Stimulated activated memory B cell treated with anti-CD40 and anti-IgM and Interleukin-4, amounts not matched to agents 10 μg/mL and 1 μg/mL and 100 μg/mL, for 72 hours (primary cell): ENCODE data around the gene PRKCH.
A peak's percentile ranks its signal among the peaks of the same experiment; 100 is the strongest.

Experiments
- ATAC-seq: fragments of 150-1000 bp; cut with Tn5 transposase; 2 replicates; pipeline ENCODE4 v1.10.0; 2021
- H3K27ac Mint-ChIP-seq: one replicate; pipeline ENCODE4 v1.8.0; 2022; ENCODE audit warnings: mild to moderate bottlenecking, mixed read lengths
- H3K27me3 Mint-ChIP-seq: one replicate; pipeline ENCODE4 v1.8.0; 2022; ENCODE audit warnings: mixed read lengths
- H3K36me3 Mint-ChIP-seq: one replicate; pipeline ENCODE4 v1.8.0; 2022; ENCODE audit warnings: mixed read lengths
- H3K4me1 Mint-ChIP-seq: one replicate; pipeline ENCODE4 v1.8.0; 2022; ENCODE audit warnings: mixed read lengths
- H3K4me3 Mint-ChIP-seq: one replicate; pipeline ENCODE4 v1.8.0; 2022; ENCODE audit warnings: mild to moderate bottlenecking, moderate library complexity, mixed read lengths
- H3K9me3 Mint-ChIP-seq: one replicate; pipeline ENCODE4 v1.8.0; 2022; ENCODE audit warnings: mixed read lengths

PRKCH gene

DNA sequence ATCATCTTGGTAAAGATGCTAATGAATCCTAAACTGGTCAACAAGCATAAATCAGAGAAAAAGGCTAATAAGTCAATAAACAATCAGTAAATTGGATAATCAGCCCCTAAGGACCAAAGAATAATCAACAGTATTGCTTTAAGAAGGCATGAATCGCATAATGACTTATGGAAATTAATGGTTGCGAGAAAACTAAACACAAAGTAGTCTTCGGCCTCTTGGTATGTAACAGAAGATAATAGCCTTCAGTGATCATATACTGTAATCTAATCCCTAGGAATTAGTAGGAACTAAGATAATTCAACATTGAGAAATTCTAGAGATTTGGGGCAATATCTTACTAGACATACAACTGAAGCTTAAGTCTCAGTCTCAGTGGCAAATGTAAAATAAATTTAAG, 122.1 kb downstream of the PRKCH start:
- Mint-ChIP-seq H3K9me3 (no peaks in the 10 kb centered on the region), H3K36me3 (no peaks in the 10 kb centered on the region), H3K27ac (no peak overlapping the region), H3K27me3 (peaks cover 46% of the 10 kb centered on the region), H3K4me1 (peaks cover 27% of the 10 kb centered on the region), H3K4me3 (no peak overlapping the region)
- no peak for ATAC-seq

DNA sequence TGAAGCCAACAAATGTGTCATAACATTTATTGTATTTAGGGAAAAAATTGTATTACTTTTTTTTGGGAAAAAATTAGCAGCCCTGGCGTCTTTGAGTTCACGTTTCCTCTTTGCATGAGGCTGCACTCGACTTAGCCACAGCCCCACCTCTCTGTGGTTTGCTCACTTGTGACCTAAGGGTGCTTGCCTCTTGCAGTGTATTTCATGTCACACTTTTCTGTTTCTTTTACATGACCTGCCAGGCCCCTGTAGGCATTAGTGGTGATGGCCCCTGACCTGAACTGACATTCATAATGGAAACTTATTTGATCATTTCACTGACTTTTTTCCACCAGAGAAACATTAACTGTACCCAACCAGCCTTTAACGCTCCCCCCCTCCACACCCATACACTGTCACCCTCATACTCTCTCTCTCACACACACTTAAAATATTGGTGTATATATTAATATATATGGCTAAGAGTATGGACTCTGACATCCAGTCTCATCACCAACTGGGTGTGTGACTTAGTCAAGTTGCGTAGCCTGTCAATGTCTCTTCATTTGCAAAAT, 122.9 kb downstream of the PRKCH start:
- Mint-ChIP-seq H3K27me3 (peaks cover 43% of the 10 kb centered on the region), H3K36me3 (no peaks in the 10 kb centered on the region), H3K4me3 (no peak overlapping the region), H3K4me1 (peaks cover 21% of the 10 kb centered on the region), H3K27ac (no peak overlapping the region), H3K9me3 (no peaks in the 10 kb centered on the region)
- peak; percentile 83 for ATAC-seq

DNA sequence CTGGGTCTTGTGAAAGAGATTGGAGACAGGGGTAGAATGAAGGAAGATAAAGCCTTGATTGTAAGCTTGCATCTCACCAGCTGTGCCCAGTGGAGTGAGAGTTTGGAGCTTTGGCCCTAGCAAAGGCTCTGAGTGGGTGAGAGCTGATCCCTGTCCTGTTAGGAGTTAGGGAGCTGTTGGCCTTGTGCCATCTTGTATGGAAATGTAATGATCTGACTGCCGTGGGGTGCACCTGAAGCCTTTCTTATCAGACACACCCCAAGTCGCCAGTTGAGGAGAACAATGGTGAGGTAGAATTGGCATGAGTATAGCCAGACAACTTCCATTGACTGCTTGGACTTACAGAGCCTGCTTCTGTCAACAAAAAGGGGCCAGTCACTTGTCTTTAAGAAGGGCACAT, 130.1 kb downstream of the PRKCH start:
- H3K36me3 Mint-ChIP-seq, result no peaks in the 10 kb centered on the region
- H3K9me3 Mint-ChIP-seq, result no peaks in the 10 kb centered on the region
- H3K27ac Mint-ChIP-seq, result no peak overlapping the region
- no peak overlapping the region for H3K4me3 Mint-ChIP-seq
- peaks cover under 1% of the 10 kb centered on the region for H3K4me1 Mint-ChIP-seq
- ATAC-seq, result no peak
- peaks cover 18% of the 10 kb centered on the region for H3K27me3 Mint-ChIP-seq

DNA sequence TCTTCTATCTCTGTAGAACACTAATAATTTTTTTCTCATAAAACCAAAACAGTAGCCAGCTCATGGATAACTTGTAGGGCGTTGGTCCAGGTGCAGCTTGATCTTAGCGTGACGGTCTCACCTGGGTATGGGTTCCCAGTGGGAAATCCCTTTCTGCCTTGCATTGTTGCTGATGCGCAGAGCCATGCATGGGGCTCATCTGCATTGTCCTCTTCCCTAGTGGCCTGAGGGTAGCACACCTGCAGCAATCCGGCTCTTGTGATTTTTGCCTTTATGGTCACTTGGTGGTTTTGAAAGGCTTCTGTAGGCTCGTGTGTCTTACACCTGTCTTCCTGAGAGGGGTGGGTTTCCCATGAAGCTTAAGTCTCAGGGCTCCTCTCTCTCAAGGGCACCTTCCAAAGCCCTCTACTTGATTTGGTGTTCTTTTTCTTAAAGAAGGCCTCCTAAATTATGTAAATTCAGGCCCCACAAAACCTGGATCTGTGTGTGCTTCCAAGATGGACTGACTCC, 130.6 kb downstream of the PRKCH start:
- no peaks in the 10 kb centered on the region for H3K9me3 Mint-ChIP-seq
- peaks cover 5% of the 10 kb centered on the region for H3K4me1 Mint-ChIP-seq
- H3K4me3 Mint-ChIP-seq, result no peak overlapping the region
- no peaks in the 10 kb centered on the region for H3K36me3 Mint-ChIP-seq
- ATAC-seq, result no peak
- no peak overlapping the region for H3K27ac Mint-ChIP-seq
- H3K27me3 Mint-ChIP-seq, result peaks cover 13% of the 10 kb centered on the region

DNA sequence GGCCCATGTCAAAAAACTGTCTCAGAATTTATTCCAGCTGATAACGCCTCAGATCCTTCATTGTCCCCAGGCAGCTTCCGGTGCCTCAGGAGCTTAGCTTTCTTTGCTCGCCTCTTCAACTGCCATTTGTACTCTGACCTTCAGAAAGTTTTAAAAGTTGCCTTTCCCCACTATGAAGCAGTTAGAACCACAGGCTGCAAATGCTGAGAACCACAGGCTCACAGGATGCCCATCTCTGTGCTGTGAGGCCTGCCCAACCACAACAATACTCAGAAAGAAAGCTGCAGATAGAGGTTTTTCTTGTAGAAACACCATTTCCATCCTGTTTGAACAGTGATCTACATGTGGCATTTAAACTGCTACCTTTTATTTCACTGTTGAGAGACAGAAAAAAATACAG, 131.1 kb downstream of the PRKCH start:
- Mint-ChIP-seq H3K36me3 (no peaks in the 10 kb centered on the region), H3K4me3 (no peak overlapping the region), H3K4me1 (peaks cover 7% of the 10 kb centered on the region), H3K27ac (no peak overlapping the region), H3K27me3 (peaks cover 9% of the 10 kb centered on the region), H3K9me3 (no peaks in the 10 kb centered on the region)
- ATAC-seq, result no peak

DNA sequence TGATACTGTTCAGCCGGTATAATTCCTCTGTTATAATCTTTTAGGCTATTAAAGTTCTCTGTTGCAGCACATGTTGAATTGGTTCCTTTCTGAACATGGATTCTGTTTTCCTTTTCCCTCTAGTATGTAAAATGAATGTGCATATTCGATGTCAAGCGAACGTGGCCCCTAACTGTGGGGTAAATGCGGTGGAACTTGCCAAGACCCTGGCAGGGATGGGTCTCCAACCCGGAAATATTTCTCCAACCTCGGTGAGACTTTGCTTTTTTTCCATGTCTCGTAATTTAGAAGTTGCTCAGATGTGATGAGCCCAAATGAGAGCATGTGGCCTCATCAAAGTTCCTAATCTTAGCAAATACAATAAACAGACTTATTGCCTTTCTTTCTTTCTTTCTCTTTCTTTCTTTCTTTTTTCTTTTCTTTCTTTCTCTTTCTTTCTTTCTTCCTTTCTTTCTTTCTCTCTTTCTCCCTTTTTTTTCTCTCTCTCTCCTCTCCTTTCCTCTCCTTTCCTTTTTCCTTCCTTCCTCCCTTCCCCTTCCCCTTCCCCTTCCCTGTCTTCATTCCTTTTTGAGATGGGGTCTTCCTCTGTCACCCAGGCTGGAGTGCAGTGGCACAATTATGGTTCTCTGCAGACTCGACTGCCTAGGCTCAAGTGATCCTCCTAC, 131.9 kb downstream of the PRKCH start:
- Mint-ChIP-seq H3K27me3 (peaks cover 6% of the 10 kb centered on the region), H3K36me3 (no peaks in the 10 kb centered on the region), H3K4me1 (peaks cover 7% of the 10 kb centered on the region), H3K9me3 (no peaks in the 10 kb centered on the region), H3K27ac (no peak overlapping the region), H3K4me3 (no peak overlapping the region)
- ATAC-seq, result no peak

DNA sequence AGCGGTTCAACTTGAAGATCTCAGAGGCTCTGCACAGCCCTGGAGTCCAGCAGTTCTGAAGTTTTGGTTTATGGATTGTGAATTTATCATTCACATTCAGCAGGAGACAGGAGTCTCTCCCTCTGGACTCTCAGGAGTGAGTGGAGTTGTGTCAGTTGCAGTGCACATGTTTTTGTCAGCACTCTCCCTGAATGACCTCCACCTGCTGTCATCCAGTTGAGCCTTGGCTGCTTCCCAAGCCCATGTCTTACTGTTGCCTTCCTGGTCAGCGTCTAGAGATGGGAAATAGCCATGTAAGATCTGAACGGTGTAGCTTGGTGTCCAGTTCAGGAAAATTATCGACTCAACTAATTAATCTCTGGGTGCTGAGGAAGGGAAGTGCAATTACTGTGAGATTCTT, 133.2 kb downstream of the PRKCH start:
- no peak for ATAC-seq
- H3K27ac Mint-ChIP-seq, result no peak overlapping the region
- no peaks in the 10 kb centered on the region for H3K27me3 Mint-ChIP-seq
- H3K4me3 Mint-ChIP-seq, result no peak overlapping the region
- H3K36me3 Mint-ChIP-seq, result no peaks in the 10 kb centered on the region
- no peaks in the 10 kb centered on the region for H3K9me3 Mint-ChIP-seq
- H3K4me1 Mint-ChIP-seq, result peaks cover 7% of the 10 kb centered on the region

DNA sequence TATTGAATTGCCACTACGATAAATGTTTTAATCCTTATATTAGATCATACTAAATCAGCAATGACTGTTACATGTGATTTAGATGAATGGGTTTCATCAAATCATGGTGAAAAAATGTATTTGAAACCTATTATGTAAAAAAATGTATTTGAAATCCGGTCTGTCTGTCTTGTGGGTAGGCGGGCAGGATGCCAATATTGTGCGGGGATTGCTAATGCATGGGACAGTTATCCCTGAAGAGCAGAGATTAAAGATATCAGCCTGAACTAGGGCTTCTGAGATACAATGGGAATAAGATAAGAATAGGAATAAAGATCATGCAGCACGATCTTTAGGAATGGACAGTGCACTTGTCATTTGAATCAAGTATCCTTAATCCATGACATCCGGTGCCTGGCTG, 134.0 kb downstream of the PRKCH start:
- Mint-ChIP-seq H3K9me3 (peaks cover 3% of the 10 kb centered on the region), H3K36me3 (no peaks in the 10 kb centered on the region), H3K27ac (no peak overlapping the region), H3K4me3 (no peak overlapping the region), H3K4me1 (peaks cover 7% of the 10 kb centered on the region), H3K27me3 (no peaks in the 10 kb centered on the region)
- ATAC-seq, result no peak

DNA sequence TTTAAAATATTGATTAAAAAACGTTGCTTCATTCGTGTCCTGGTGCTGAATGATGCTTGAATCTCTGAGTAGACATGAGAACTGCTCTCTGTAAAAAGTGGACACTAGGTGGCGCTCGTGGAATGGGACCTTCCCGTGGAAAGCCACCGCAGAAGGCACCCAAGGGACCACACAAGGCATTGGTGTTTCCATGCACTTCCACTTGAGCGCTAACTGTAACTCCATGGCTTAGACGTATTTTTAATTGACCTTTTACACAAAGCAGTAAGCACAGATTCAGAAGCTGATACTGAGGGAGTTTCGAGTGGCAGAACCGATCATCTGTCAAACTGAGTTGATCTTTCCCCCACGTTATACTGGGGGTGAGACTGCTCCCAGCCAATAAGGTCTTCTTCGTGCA, 135.3 kb downstream of the PRKCH start:
- no peak overlapping the region for H3K27ac Mint-ChIP-seq
- H3K36me3 Mint-ChIP-seq, result no peaks in the 10 kb centered on the region
- H3K4me3 Mint-ChIP-seq, result no peak overlapping the region
- peaks cover 3% of the 10 kb centered on the region for H3K9me3 Mint-ChIP-seq
- peaks cover 10% of the 10 kb centered on the region for H3K4me1 Mint-ChIP-seq
- ATAC-seq, result peak; percentile 81
- no peaks in the 10 kb centered on the region for H3K27me3 Mint-ChIP-seq

DNA sequence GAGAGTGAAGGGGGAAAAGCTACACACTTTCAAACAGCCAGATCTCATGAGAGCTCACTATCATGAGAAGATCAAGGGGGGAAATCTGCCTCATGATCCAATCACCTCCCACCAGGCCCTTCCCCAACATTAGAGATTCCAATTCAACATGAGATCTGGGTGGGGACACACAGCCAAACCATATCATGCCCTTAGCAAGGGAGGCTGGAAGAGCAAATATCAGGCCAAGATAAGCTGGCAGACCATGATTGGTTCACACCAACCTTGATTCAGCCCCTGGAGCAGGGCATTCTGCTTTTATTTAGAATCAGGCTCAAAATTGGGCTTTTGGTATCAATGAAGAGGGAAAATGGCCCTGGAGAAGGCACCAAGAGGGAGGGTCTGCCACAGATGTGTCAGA, 137.4 kb downstream of the PRKCH start:
- Mint-ChIP-seq H3K9me3 (peaks cover 3% of the 10 kb centered on the region), H3K4me3 (no peak overlapping the region), H3K4me1 (peaks cover 16% of the 10 kb centered on the region), H3K27ac (peak overlapping the region; percentile 9), H3K27me3 (no peaks in the 10 kb centered on the region), H3K36me3 (no peaks in the 10 kb centered on the region)
- ATAC-seq, result no peak

DNA sequence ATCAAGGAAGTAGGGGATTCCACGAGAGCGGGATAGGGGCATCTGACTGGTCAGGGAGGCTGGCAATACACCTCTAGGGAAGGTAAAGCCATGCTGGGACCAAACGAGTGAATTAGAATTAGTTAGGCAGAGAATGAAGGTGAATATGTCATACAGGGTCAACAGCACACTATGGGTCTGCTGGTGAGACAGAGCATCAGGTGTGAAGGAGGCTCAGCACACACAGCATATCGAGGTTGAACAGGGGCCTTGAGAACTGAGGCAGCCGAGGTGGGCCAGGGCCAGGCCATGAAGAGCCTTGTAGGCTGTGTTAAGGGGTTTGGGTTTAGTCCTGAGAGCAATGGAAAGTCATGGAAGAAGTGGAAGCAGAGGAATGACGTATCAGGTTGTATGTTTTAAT, 137.8 kb downstream of the PRKCH start:
- Mint-ChIP-seq H3K4me1 (peaks cover 21% of the 10 kb centered on the region), H3K9me3 (peaks cover 3% of the 10 kb centered on the region), H3K36me3 (no peaks in the 10 kb centered on the region), H3K27me3 (no peaks in the 10 kb centered on the region), H3K4me3 (no peak overlapping the region), H3K27ac (no peak overlapping the region)
- ATAC-seq, result no peak

DNA sequence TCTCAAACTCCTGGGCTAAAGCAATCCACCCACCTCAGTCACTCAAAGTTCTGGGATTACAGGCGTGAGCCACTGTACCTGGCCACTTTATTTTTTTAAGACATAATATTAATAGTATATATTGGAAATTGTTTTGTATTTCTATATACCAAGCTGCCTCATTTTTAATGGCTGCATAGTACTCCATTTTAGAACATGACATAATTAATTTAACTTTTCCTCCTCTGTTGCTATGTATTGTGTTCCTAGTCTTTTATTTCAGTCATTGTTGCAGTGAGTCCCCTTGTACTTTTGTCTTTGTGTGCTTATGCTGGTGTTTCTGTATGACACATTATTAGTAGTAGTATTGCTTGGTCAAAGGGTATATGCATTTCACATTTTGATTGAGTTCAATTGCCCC, 138.7 kb downstream of the PRKCH start:
- H3K9me3 Mint-ChIP-seq, result peaks cover 3% of the 10 kb centered on the region
- ATAC-seq, result no peak
- no peaks in the 10 kb centered on the region for H3K36me3 Mint-ChIP-seq
- H3K4me1 Mint-ChIP-seq, result peaks cover 24% of the 10 kb centered on the region
- no peaks in the 10 kb centered on the region for H3K27me3 Mint-ChIP-seq
- no peak overlapping the region for H3K4me3 Mint-ChIP-seq
- H3K27ac Mint-ChIP-seq, result no peak overlapping the region

DNA sequence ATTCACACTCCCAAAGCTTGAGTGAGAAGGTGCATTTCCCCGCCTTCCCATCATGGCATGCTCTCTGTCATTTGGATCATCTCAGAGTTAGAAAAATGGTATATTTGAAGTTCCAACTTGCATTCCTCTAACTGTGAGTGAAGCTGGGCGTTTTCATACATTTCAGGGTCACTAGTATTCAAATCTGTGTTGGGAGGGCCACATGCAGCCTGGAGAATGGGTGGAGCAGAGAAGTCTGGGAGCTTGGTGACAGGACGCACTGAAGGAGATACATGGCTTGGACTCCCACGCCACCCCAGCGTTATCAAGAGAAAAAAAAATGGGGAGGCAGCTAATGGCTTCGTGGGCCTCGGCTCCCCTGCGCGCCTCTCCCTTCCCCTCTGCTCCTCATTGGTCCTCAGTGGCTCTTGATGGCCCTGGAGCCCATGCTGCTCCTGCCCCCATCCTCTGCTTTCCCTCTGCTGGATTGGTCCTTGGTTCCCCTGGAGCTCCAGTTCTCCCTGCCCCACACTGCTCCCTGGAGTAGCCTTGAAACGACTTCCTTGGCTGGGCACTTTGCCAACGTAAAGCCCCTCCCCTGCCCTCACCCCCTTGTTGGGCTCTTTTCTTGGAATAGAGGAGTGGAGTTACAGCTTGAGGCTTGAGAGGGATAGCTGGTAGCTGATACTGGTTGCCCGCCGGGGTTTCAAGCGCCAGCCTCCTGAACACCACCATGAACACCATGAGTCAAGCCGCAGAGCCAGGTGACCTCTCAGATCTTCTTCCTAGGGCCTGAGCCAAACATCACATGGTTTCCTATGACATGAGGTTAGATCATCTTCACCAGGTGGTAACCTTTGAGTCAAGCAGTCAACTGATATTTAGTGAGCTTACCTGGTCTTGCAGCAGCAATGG, 139.6 kb downstream of the PRKCH start:
- H3K4me1 Mint-ChIP-seq, result peaks cover 24% of the 10 kb centered on the region
- H3K27me3 Mint-ChIP-seq, result no peaks in the 10 kb centered on the region
- H3K4me3 Mint-ChIP-seq, result no peak overlapping the region
- no peaks in the 10 kb centered on the region for H3K36me3 Mint-ChIP-seq
- peak overlapping the region; percentile 12 for H3K27ac Mint-ChIP-seq
- no peak for ATAC-seq
- peaks cover 3% of the 10 kb centered on the region for H3K9me3 Mint-ChIP-seq

DNA sequence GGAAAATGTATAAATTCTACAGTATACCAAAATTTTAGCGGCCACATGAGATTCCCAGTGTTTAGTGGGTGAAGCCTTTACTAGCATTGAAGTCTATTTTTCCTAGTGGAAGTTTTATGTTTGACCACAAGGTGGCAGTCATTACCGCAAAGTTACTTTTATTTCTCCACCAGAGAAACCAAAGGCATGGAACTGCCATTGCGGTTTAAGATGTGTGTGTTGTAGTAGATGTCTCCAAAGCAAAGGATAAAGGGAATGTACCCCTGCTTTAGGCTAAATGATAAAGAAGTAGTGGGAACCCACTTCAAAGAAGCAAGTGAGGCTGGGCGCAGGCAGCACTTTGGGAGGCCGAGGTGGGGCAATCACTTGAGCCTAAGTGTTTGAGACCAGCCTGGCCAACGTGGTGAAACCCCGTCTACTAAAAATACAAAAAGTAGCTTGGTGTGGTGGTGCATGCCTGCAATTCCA, 140.5 kb downstream of the PRKCH start:
- no peaks in the 10 kb centered on the region for H3K27me3 Mint-ChIP-seq
- no peak overlapping the region for H3K4me3 Mint-ChIP-seq
- no peaks in the 10 kb centered on the region for H3K36me3 Mint-ChIP-seq
- peak overlapping the region; percentile 12 for H3K27ac Mint-ChIP-seq
- peak; percentile 53 for ATAC-seq
- peaks cover 3% of the 10 kb centered on the region for H3K9me3 Mint-ChIP-seq
- peaks cover 20% of the 10 kb centered on the region for H3K4me1 Mint-ChIP-seq

DNA sequence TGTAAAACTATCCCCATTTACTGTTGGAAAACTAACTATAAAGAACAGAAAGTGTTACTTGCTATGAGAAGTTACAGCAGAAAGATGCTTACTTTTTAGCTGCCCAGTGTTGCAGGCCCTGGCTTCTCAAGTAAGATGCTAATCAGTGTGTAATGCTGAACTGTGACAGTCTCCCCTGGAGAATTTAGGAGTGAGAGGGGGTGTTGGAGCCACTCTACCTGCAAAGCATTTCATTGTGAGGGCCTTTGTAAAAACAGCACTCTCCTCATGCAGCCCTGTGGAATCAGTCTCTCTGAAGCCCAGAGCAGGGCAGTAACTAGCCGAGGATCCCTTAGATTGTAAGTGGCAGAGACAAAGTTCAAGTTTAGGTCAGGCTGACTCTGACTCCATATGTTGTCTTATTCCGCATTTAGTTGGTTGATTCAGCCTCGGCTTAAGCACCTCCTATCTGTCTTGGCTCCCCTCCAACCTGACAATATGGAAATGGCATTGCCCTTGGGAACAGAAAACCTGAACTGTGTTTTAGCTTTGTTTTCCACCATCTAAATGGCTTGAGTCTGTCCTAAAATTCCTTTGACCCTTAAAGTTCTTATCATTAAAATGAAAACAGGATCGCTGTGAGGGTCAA, 141.3 kb downstream of the PRKCH start:
- Mint-ChIP-seq H3K4me3 (no peak overlapping the region), H3K9me3 (peaks cover 3% of the 10 kb centered on the region), H3K36me3 (no peaks in the 10 kb centered on the region), H3K27me3 (no peaks in the 10 kb centered on the region), H3K27ac (no peak overlapping the region), H3K4me1 (peaks cover 17% of the 10 kb centered on the region)
- ATAC-seq, result no peak
